ENCODE data around the gene VOPP1. TPM values are rescaled to one million over a fixed set of nuclear protein-coding genes. Genes with fewer than 3 reads are reported as not detected.

Gene VOPP1
- total RNA-seq, 4 donors from 2014 or later, result 15.7 to 24.9 (median 20.3) TPM

DNA sequence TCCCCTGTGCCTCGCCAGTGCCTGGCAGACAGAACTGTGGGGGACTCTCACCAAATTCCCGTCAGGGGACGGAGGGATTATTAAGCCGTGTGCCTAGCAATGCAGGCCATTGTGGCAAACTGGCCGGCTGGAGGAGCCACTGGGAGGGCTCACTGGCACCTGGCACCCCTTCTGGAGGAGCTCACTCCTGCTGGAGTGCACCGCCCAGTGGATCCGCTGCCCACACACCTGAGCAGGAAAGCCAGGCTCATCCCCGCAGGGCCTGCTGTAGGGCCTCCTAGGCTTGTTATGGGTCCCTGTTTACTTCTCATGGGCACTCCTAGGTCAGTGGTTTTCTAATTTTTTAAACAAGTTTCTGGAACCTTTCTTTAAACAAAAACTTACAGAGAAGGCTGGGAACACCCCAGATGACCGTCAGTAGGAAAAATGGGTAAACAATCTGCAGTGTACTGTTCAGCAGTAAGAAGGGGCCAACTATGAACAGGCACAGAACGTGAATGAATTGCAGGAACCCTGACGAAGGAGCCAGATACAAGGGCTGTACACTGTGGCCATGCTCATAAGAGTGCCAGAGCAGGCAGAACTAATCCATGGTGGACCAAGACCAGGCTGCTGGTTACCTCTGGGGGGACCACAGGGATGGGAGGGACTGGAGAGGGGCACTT is 142.3 kb downstream of the VOPP1 start:
- no peak for DNase-seq (ENCODE audit: low spot score in 2 of 2)
- 86% methylated on average over 10 of the region's 11 CpGs for WGBS
- Histone ChIP-seq H3K27ac (no peak overlapping the region), H3K27me3 (no peaks in the 10 kb centered on the region), H3K4me1 (no peaks in the 10 kb centered on the region), H3K4me3 (no peak overlapping the region), H3K9me3 (no peaks in the 10 kb centered on the region), H3K36me3 (peaks cover 27% of the 10 kb centered on the region)
- no peak for TF ChIP-seq POLR2AphosphoS5 (IDR thresholded peaks at IDR 0.05)
- TF ChIP-seq POLR2A (IDR thresholded peaks at IDR 0.05), result no peak
- TF ChIP-seq, protein P1, sequence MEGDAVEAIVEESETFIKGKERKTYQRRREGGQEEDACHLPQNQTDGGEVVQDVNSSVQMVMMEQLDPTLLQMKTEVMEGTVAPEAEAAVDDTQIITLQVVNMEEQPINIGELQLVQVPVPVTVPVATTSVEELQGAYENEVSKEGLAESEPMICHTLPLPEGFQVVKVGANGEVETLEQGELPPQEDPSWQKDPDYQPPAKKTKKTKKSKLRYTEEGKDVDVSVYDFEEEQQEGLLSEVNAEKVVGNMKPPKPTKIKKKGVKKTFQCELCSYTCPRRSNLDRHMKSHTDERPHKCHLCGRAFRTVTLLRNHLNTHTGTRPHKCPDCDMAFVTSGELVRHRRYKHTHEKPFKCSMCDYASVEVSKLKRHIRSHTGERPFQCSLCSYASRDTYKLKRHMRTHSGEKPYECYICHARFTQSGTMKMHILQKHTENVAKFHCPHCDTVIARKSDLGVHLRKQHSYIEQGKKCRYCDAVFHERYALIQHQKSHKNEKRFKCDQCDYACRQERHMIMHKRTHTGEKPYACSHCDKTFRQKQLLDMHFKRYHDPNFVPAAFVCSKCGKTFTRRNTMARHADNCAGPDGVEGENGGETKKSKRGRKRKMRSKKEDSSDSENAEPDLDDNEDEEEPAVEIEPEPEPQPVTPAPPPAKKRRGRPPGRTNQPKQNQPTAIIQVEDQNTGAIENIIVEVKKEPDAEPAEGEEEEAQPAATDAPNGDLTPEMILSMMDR (IDR thresholded peaks at IDR 0.05), result no peak
- no peak for TF ChIP-seq EP300 (IDR thresholded peaks at IDR 0.05)

DNA sequence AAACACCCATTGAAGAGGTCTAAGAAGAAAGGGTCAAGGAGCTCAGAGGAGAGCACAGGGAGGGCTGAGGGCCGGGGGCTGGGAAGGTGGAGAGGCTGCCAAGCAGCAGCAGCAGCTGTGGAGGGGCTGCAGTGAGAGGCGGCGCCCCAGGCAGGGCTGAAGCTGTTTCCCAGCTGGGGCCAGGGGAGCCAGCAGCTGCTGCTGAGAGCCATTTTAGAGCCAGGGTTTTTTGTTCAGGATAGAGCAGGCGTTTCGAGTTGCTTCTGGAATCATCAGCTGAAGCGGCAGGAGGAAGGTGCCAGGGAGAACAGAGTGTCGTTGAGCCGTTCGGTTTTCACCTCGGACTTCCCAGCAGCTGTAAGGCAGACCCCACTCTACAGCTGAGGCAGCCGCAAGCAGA is 144.5 kb downstream of the VOPP1 start:
- DNase-seq (ENCODE audit: low spot score in 2 of 2), result no peak
- H3K27me3 ChIP-seq, result no peaks in the 10 kb centered on the region
- WGBS, result 88% methylated on average over 11 of the region's 11 CpGs
- no peaks in the 10 kb centered on the region for H3K9me3 ChIP-seq
- peaks cover 32% of the 10 kb centered on the region for H3K36me3 ChIP-seq
- TF ChIP-seq POLR2A (IDR thresholded peaks at IDR 0.05) (no peak), POLR2AphosphoS5 (IDR thresholded peaks at IDR 0.05) (no peak), EP300 (IDR thresholded peaks at IDR 0.05) (no peak)
- TF ChIP-seq, protein P1 (IDR thresholded peaks at IDR 0.05), result no peak
- no peak overlapping the region for H3K27ac ChIP-seq
- no peaks in the 10 kb centered on the region for H3K4me1 ChIP-seq
- no peak overlapping the region for H3K4me3 ChIP-seq

DNA sequence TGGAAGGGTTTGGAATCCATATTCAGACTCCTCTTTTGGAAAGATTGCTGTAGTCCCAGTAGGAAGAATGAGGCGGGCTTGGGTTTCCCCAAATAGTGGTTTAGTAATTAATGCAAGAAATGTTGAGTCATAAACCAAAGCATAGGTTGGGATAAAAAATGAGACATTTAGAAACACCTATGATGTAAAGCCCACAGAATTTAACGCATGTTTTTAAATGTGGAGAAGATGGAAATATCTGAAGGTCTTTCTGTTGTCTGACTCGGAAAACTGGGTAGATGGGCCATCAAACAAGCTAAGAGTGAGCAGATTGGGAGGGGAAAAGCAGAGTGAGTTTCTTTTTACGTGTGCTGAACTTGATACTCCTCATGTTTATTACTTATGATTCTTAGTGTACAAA is 145.0 kb downstream of the VOPP1 start:
- no peaks in the 10 kb centered on the region for H3K27me3 ChIP-seq
- no peaks in the 10 kb centered on the region for H3K9me3 ChIP-seq
- 79% methylated on average over 4 of the region's 4 CpGs for WGBS
- DNase-seq (ENCODE audit: low spot score in 2 of 2), result no peak
- H3K4me1 ChIP-seq, result no peaks in the 10 kb centered on the region
- peaks cover 32% of the 10 kb centered on the region for H3K36me3 ChIP-seq
- no peak overlapping the region for H3K4me3 ChIP-seq
- no peak overlapping the region for H3K27ac ChIP-seq
- TF ChIP-seq EP300 (IDR thresholded peaks at IDR 0.05), result no peak
- TF ChIP-seq POLR2AphosphoS5 (IDR thresholded peaks at IDR 0.05), result no peak
- TF ChIP-seq POLR2A (IDR thresholded peaks at IDR 0.05), result no peak
- TF ChIP-seq, protein P1 (IDR thresholded peaks at IDR 0.05), result no peak

DNA sequence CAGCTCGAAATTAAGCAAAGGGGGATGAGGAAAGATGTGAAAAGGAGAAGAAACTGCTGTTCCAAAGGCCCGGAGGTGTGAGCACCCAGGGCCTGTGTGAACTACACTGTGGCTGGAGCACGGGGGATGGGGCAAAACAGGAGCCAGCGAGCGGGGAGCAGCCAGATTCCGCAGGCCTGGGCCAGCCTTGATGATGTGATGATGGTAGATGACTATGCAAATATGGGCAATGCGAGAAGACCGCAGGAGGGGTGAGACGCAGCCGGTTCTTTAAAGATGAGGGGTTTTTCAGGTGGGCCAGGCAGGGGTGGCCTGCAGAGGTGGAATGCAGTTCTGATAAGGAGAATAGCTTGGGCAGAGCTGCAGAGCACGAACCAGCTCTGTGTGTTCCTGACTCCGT is 145.6 kb downstream of the VOPP1 start:
- WGBS, result 89% methylated on average over 12 of the region's 12 CpGs
- no peak overlapping the region for H3K4me3 ChIP-seq
- TF ChIP-seq POLR2AphosphoS5 (IDR thresholded peaks at IDR 0.05) (no peak), EP300 (IDR thresholded peaks at IDR 0.05) (no peak), POLR2A (IDR thresholded peaks at IDR 0.05) (no peak)
- TF ChIP-seq, protein P1 (IDR thresholded peaks at IDR 0.05), result no peak
- DNase-seq (ENCODE audit: low spot score in 2 of 2), result no peak
- H3K27ac ChIP-seq, result no peak overlapping the region
- no peaks in the 10 kb centered on the region for H3K9me3 ChIP-seq
- H3K4me1 ChIP-seq, result no peaks in the 10 kb centered on the region
- peaks cover 32% of the 10 kb centered on the region for H3K36me3 ChIP-seq
- H3K27me3 ChIP-seq, result no peaks in the 10 kb centered on the region

DNA sequence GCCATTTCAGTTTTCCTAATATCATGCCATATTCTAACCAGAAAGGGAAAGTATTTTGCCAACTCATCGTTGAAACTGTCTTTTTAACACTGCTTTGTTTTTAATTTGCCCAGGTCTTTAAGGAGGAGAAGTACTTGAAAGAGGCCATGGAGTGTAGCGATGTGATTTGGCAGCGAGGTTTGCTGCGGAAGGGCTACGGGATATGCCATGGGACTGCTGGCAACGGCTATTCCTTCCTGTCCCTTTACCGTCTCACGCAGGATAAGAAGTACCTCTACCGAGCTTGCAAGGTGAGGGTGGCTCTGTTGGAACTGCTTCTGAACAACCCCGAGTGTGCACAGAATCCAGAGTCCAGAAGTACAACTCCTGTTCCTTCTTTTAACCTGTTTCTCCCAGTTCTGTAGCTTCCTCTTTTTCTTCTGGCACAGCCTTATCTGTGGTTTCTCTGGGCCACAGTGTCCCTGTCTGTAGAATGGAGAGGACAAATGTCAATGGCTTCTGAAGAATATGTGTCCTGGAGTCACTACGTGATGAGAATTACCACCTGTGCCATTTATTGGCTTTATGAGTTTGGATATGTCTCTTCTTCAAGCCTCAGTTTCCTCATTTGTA is 147.1 kb downstream of the VOPP1 start:
- Histone ChIP-seq H3K4me3 (no peak overlapping the region), H3K9me3 (no peaks in the 10 kb centered on the region), H3K27ac (no peak overlapping the region), H3K4me1 (no peaks in the 10 kb centered on the region), H3K27me3 (no peaks in the 10 kb centered on the region), H3K36me3 (peaks cover 23% of the 10 kb centered on the region)
- TF ChIP-seq, protein P1 (IDR thresholded peaks at IDR 0.05), result no peak
- TF ChIP-seq POLR2AphosphoS5 (IDR thresholded peaks at IDR 0.05) (no peak), EP300 (IDR thresholded peaks at IDR 0.05) (no peak), POLR2A (IDR thresholded peaks at IDR 0.05) (no peak)
- WGBS, result 87% methylated on average over 11 of the region's 11 CpGs
- DNase-seq (ENCODE audit: low spot score in 2 of 2), result no peak

All from suprapubic skin (tissue), 4 donors.